H1 (cell line): ENCODE data around the gene CDKN2A. TPM values are rescaled to one million over a fixed set of nuclear protein-coding genes. Genes with fewer than 3 reads are reported as not detected.

Source experiments
- ASH2L ChIP-seq: fragments of 200-600, 300-600 bp; sonication (generic); IDR thresholded peaks from one replicate; pipeline ENCODE4 v1.7.1; 2017; ENCODE audit warnings: low read length
- BCL11A ChIP-seq, 2 experiments: IDR thresholded peaks; one replicate each; pipeline ENCODE4 v1.6.1; 2011; ENCODE audit warnings: low read depth in 2 of 2, low read length in 2 of 2, mild to moderate bottlenecking in 2 of 2
- CBX8 ChIP-seq: fragments of 300-800, 300-1000 bp; sonication (generic); IDR thresholded peaks from 2 replicates; pipeline ENCODE4 v1.7.1; 2016; ENCODE audit warnings: low read depth, low read length, borderline replicate concordance
- CEBPB ChIP-seq: IDR thresholded peaks from 2 replicates; pipeline ENCODE4 v1.6.1; 2012; ENCODE audit warnings: low read depth, low read length
- CTBP2 ChIP-seq: IDR thresholded peaks from 2 replicates; pipeline ENCODE4 v1.7.0; 2011; ENCODE audit warnings: borderline replicate concordance, mild to moderate bottlenecking, moderate library complexity, mixed read lengths, low read length; ENCODE audit not compliant: insufficient read depth, insufficient read length
- MAFK ChIP-seq: IDR thresholded peaks from 2 replicates; pipeline ENCODE4 v1.6.1; 2012; ENCODE audit warnings: low read depth, mild to moderate bottlenecking, improper control_type of control experiment, low read length
- NRF1 ChIP-seq: IDR thresholded peaks from 2 replicates; pipeline ENCODE4 v1.6.1; 2011; ENCODE audit warnings: mild to moderate bottlenecking, low read depth, low read length, improper control_type of control experiment
- POLR2AphosphoS5 ChIP-seq: IDR thresholded peaks from 2 replicates; pipeline ENCODE4 v1.6.1; 2011; ENCODE audit warnings: low read depth, low read length
- RNF2 ChIP-seq: fragments of 200-900, 300-1000 bp; sonication (generic); IDR thresholded peaks from 2 replicates; pipeline ENCODE4 v1.7.1; 2016; ENCODE audit warnings: borderline replicate concordance, low read depth, mild to moderate bottlenecking, antibody characterized with exemption, low read length; ENCODE audit not compliant: poor library complexity, severe bottlenecking; ENCODE audit errors: missing control alignments
- RXRA ChIP-seq: IDR thresholded peaks from 2 replicates; pipeline ENCODE4 v1.6.1; 2011; ENCODE audit warnings: low read depth, mild to moderate bottlenecking, low read length, moderate library complexity; ENCODE audit not compliant: insufficient read depth
- SIX5 ChIP-seq: IDR thresholded peaks from 2 replicates; pipeline ENCODE4 v1.6.1; 2011; ENCODE audit warnings: mild to moderate bottlenecking, low read depth, low read length
- TAF7 ChIP-seq: optimal IDR thresholded peaks from 2 replicates; pipeline ENCODE3; 2011; ENCODE audit warnings: low read depth, mild to moderate bottlenecking, inconsistent platforms, low read length, moderate library complexity, borderline replicate concordance
- YY1 ChIP-seq: IDR thresholded peaks from 2 replicates; pipeline ENCODE4 v1.6.1; 2011; ENCODE audit warnings: low read depth, mild to moderate bottlenecking, low read length
- ZNF274 ChIP-seq: IDR thresholded peaks from 2 replicates; pipeline ENCODE4 v1.7.0; 2012; ENCODE audit warnings: low read length, borderline replicate concordance; ENCODE audit errors: extremely low read depth
- polyA plus RNA-seq, 7 experiments: library from polyadenylated mRNA; depleted of rRNA in 3 of 7; stranded (reverse) in 5 of 7; unstranded in 2 of 7; fragments of >200 nt in 5 of 7; fragments of 200-250 nt in 2 of 7; gene quantifications; 1 replicate in 5 of 7; 2 replicates in 1 of 7; 4 replicates in 1 of 7; pipeline versions ENCODE4 v1.2.1 to v1.2.3, GENCODE V29; 2011 to 2013; ENCODE audit warnings: missing spikeins in 2 of 7, mixed read lengths in 2 of 7
- total RNA-seq: library from RNA; stranded (reverse); fragmentation: NEBNext Ultra II Directional; extraction: Animal tissue kit (Norgen Biotek cat#: 25700); gene quantifications from 2 replicates; pipeline ENCODE4 v1.2.1, GENCODE V29; 2021
- TF ChIP-seq, protein P1 (sequence below): IDR thresholded peaks from 2 replicates; pipeline ENCODE4 v1.6.1; 2012; ENCODE audit warnings: inconsistent platforms

The CDKN2A gene
- total and polyA plus RNA-seq, 2 of the 8 experiments (the other 6 are each of a cell fraction or from before 2014, with no cell fraction given), result 0.51 to 0.73 TPM

DNA sequence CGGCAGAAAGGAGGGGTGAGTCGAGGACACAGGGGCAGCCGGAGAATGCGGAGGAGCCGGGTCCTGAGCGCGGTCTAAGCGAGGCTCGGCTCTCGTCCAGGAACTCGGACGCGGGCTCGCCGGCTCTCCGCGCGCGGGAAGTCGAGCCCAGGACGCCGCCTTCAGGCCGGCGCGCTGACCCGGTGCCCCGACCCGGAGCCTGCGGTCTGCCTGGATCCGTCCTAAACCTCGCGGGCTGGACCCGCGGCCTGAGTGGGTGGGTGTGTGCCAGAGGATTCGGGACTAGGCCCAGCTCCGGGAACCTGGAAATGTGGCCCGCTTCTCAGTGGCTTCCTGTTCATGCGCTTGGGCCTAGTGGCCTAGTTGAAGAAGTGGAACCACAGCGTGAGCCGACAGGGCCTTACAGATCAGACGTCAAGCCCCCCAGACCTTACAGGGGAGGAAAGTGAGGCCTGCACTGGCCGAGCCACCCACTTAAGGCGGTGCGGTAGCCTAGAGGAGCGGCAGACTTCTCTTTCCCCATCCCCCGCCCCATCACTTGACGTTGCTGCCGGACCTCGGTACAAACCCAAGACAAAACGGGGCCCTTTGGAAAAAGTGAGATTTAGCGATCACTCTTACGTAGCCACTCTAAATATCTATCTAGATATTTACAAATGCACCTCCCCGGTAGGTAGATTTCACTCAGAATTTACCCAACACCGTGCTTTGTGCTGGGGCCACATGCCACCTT lies 1.6 kb upstream of the CDKN2A start (continued):
- TF ChIP-seq CTBP2 (no peak), POLR2AphosphoS5 (no peak), TAF7 (no peak), MAFK (no peak), NRF1 (no peak), BCL11A (IDR thresholded peaks at IDR 0.05; ENCODE audit: low read depth in 2 of 2, low read length in 2 of 2) (no peak), ZNF274 (no peak), CEBPB (no peak), ASH2L (peak; percentile 16), RNF2 (peak; percentile 82), YY1 (no peak), SIX5 (no peak), RXRA (no peak), CBX8 (no peak)
- TF ChIP-seq, protein P1, sequence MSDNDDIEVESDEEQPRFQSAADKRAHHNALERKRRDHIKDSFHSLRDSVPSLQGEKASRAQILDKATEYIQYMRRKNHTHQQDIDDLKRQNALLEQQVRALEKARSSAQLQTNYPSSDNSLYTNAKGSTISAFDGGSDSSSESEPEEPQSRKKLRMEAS, result 0 out of 2 replicates have a peak, but pooled peaks have one; percentile 12
- TF ChIP-seq, all 59 proteins: peak for 7
